Body of pancreas (tissue), 4 donors: Measurements from ENCODE around the gene UBAC1.

Experiments used
- CTCF ChIP-seq, 7 experiments: fragments of 450-650 bp in 4 of 7; fragments of 200-600 bp in 3 of 7; sonication (generic) in 3 of 7; IDR thresholded peaks; one replicate each; pipeline ENCODE4 v1.5.1; 2016 to 2019; ENCODE audit warnings: antibody characterized with exemption in 7 of 7
- POLR2A ChIP-seq, 3 donors: fragments of 450-650 bp; IDR thresholded peaks; one replicate each; pipeline ENCODE4 v1.6.1; 2016; ENCODE audit warnings: antibody characterized with exemption in 3 of 3, mild to moderate bottlenecking in 2 of 3

DNA sequence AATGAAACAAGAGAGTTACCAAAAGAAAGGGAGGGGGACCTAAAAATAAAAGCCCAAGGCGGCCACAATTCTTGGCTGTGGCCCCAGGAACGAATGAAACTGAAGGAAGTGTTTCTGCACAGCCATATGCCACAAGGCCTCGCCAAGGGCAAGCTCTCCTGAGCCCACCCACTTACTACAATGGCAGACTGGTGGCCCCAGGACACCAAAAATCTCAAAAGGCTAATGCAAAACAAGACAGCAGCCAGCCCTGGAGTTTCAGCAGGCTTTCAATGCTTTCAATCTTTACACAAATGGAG lies 57.9 kb downstream of the UBAC1 start:
- TF ChIP-seq CTCF (IDR thresholded peaks at IDR 0.05) (no peak), POLR2A (IDR thresholded peaks at IDR 0.05) (no peak)
